ENCODE results near the gene GRID1. TPM values are rescaled to one million over a fixed set of nuclear protein-coding genes. Genes with fewer than 3 reads are reported as not detected.

GRID1 gene
- total RNA-seq, 1 donor from 2014 or later: 1.4 TPM

- Histone ChIP-seq H3K4me1 (no peaks in the 10 kb centered on the region), H3K36me3 (no peaks in the 10 kb centered on the region), H3K9me3 (no peaks in the 10 kb centered on the region), H3K27me3 (no peaks in the 10 kb centered on the region), H3K27ac (no peak overlapping the region), H3K4me3 (no peak overlapping the region)
- intact Hi-C loops (cut with DNase I): no loop called here
- no peak for DNase-seq (ENCODE audit: low spot score in 2 of 2)
- no peak for TF ChIP-seq CTCF (IDR thresholded peaks at IDR 0.05)
These were observed 572.0 kb downstream of the GRID1 start for GRCh38 chr10:85794553-85794952.

- Histone ChIP-seq H3K4me3 (no peak overlapping the region), H3K27me3 (no peaks in the 10 kb centered on the region), H3K36me3 (no peaks in the 10 kb centered on the region), H3K27ac (no peak overlapping the region), H3K9me3 (no peaks in the 10 kb centered on the region), H3K4me1 (no peaks in the 10 kb centered on the region)
- intact Hi-C loops (cut with DNase I): no loop called here
- DNase-seq (ENCODE audit: low spot score in 2 of 2): no peak
- no peak for TF ChIP-seq CTCF (IDR thresholded peaks at IDR 0.05)
These were observed 574.1 kb downstream of the GRID1 start for GRCh38 chr10:85792533-85792858.

GRCh38 chr10:85791818-85792532 lies 574.6 kb downstream of the GRID1 start:
- Histone ChIP-seq H3K36me3 (no peaks in the 10 kb centered on the region), H3K4me1 (no peaks in the 10 kb centered on the region), H3K9me3 (no peaks in the 10 kb centered on the region), H3K27ac (no peak overlapping the region), H3K27me3 (no peaks in the 10 kb centered on the region), H3K4me3 (no peak overlapping the region)
- intact Hi-C loops (cut with DNase I): no loop called here
- no peak for TF ChIP-seq CTCF (IDR thresholded peaks at IDR 0.05)
- no peak for DNase-seq (ENCODE audit: low spot score in 2 of 2)

GRCh38 chr10:85789982-85790789 lies 576.4 kb downstream of the GRID1 start:
- no peaks in the 10 kb centered on the region for H3K36me3 ChIP-seq
- no peak overlapping the region for H3K4me3 ChIP-seq
- H3K27me3 ChIP-seq: no peaks in the 10 kb centered on the region
- no peak overlapping the region for H3K27ac ChIP-seq
- H3K9me3 ChIP-seq: no peaks in the 10 kb centered on the region
- no peak for TF ChIP-seq CTCF (IDR thresholded peaks at IDR 0.05)
- no peak for DNase-seq (ENCODE audit: low spot score in 2 of 2)
- intact Hi-C loops (cut with DNase I): no loop called here
- no peaks in the 10 kb centered on the region for H3K4me1 ChIP-seq

GRCh38 chr10:85789125-85789524 lies 577.5 kb downstream of the GRID1 start:
- no peaks in the 10 kb centered on the region for H3K27me3 ChIP-seq
- H3K27ac ChIP-seq: no peak overlapping the region
- intact Hi-C loops (cut with DNase I): no loop called here
- no peak overlapping the region for H3K4me3 ChIP-seq
- H3K9me3 ChIP-seq: no peaks in the 10 kb centered on the region
- no peaks in the 10 kb centered on the region for H3K36me3 ChIP-seq
- TF ChIP-seq CTCF (IDR thresholded peaks at IDR 0.05): no peak
- no peaks in the 10 kb centered on the region for H3K4me1 ChIP-seq
- no peak for DNase-seq (ENCODE audit: low spot score in 2 of 2)
